K562 (cell line): ENCODE measurements around the gene FUBP3. TPM values are rescaled to one million over a fixed set of nuclear protein-coding genes. Genes with fewer than 3 reads are reported as not detected.

Experiments
- ARID1B ChIP-seq: fragments of 450-650 bp; IDR thresholded peaks from 2 replicates; pipeline ENCODE4 v1.6.1; 2016; ENCODE audit warnings: antibody characterized with exemption, mild to moderate bottlenecking, inconsistent platforms
- ARNT ChIP-seq, 2 experiments: fragments of 450-650 bp; IDR thresholded peaks; 2 replicates each; pipeline ENCODE4 v1.6.1; 2016; ENCODE audit warnings: mild to moderate bottlenecking in 1 of 2
- CBX8 ChIP-seq: fragments of 200-600 bp; sonication (generic); IDR thresholded peaks from 2 replicates; pipeline ENCODE4 v1.6.1; 2012; ENCODE audit warnings: borderline replicate concordance, mixed run types, low read depth, mild to moderate bottlenecking, moderate library complexity, mixed read lengths, low read length, control low read depth, inconsistent platforms; ENCODE audit not compliant: poor library complexity, severe bottlenecking; ENCODE audit errors: extremely low read depth
- GTF2B ChIP-seq: IDR thresholded peaks from 2 replicates; pipeline ENCODE4 v1.6.1; 2011; ENCODE audit not compliant: insufficient read length; ENCODE audit errors: extremely low read depth
- HNRNPH1 ChIP-seq: fragments of 200-400 bp; formaldehyde crosslinking; optimal IDR thresholded peaks from 2 replicates; pipeline ENCODE3; 2017; ENCODE audit warnings: low read depth, mild to moderate bottlenecking, low read length, moderate library complexity
- HNRNPLL ChIP-seq: fragments of 200-400 bp; formaldehyde crosslinking; IDR thresholded peaks from 2 replicates; pipeline ENCODE4 v1.6.1; 2017; ENCODE audit warnings: low read length, low read depth, mild to moderate bottlenecking; ENCODE audit not compliant: poor library complexity, severe bottlenecking
- ILF3 ChIP-seq: fragments of 450-650 bp; IDR thresholded peaks from 2 replicates; pipeline ENCODE4 v1.6.1; 2018; ENCODE audit warnings: antibody characterized with exemption, mild to moderate bottlenecking, moderate library complexity, borderline replicate concordance
- MXD1 ChIP-seq: fragments of 250-450 bp; sonication (Bioruptor Pico); IDR thresholded peaks from 2 replicates; pipeline ENCODE4 v1.8.0; 2021; ENCODE audit warnings: borderline replicate concordance, mild to moderate bottlenecking, moderate library complexity; ENCODE audit not compliant: poor library complexity, severe bottlenecking
- NUFIP1 ChIP-seq: fragments of 450-650 bp; IDR thresholded peaks from 2 replicates; pipeline ENCODE4 v1.6.1; 2018; ENCODE audit not compliant: partially characterized antibody
- PCBP1 ChIP-seq: fragments of 200-400 bp; formaldehyde crosslinking; IDR thresholded peaks from 2 replicates; pipeline ENCODE4 v1.6.1; 2018; ENCODE audit warnings: mild to moderate bottlenecking, low read depth, low read length; ENCODE audit not compliant: poor library complexity, severe bottlenecking
- PHTF2 ChIP-seq: fragments of 250-450 bp; sonication (Bioruptor Pico); IDR thresholded peaks from 2 replicates; pipeline ENCODE4 v1.5.0; 2021; ENCODE audit warnings: mild to moderate bottlenecking
- RB1 ChIP-seq: fragments of 450-650 bp; IDR thresholded peaks from 2 replicates; pipeline ENCODE4 v1.6.1; 2017; ENCODE audit warnings: low read depth, mild to moderate bottlenecking
- SIN3A ChIP-seq, 2 experiments: fragments of 150-350 bp in 1 of 2; IDR thresholded peaks; 2 replicates each; pipeline ENCODE4 v1.6.1; 2011 to 2016; ENCODE audit warnings: borderline replicate concordance in 2 of 2, low read depth in 2 of 2, low read length in 2 of 2, mild to moderate bottlenecking in 2 of 2, moderate library complexity in 2 of 2; ENCODE audit not compliant: control insufficient read depth in 1 of 2
- SMAD1 ChIP-seq: fragments of 150-350 bp; IDR thresholded peaks from 2 replicates; pipeline ENCODE4 v1.6.1; 2014; ENCODE audit warnings: low read length, low read depth; ENCODE audit not compliant: partially characterized antibody
- SMAD2 ChIP-seq: fragments of 150-350 bp; IDR thresholded peaks from 2 replicates; pipeline ENCODE4 v1.6.1; 2014; ENCODE audit warnings: low read depth, mild to moderate bottlenecking, low read length
- SMARCB1 ChIP-seq: IDR thresholded peaks from 2 replicates; pipeline ENCODE4 v1.6.1; 2011; ENCODE audit warnings: improper control_type of control experiment, low read depth; ENCODE audit not compliant: insufficient read length
- TGIF2 ChIP-seq: sonication (generic); formaldehyde crosslinking; IDR thresholded peaks from 2 replicates; pipeline ENCODE4 v1.8.1; 2022; ENCODE audit warnings: mild to moderate bottlenecking, missing genetic modification reagents, moderate library complexity
- THRB ChIP-seq: fragments of 450-650 bp; formaldehyde crosslinking; conservative IDR thresholded peaks from 2 replicates; pipeline ENCODE4 v1.4.0; 2022; ENCODE audit warnings: mild to moderate bottlenecking, missing genetic modification characterization
- ZNF12 ChIP-seq: sonication (generic); formaldehyde crosslinking; IDR thresholded peaks from 2 replicates; pipeline ENCODE4 v1.4.0; 2020; ENCODE audit warnings: mild to moderate bottlenecking, missing genetic modification reagents
- ZNF174 ChIP-seq: fragments of 250-450 bp; sonication (Bioruptor Pico); IDR thresholded peaks from 2 replicates; pipeline ENCODE4 v1.4.0; 2020; ENCODE audit warnings: mild to moderate bottlenecking
- ZNF384 ChIP-seq: IDR thresholded peaks from 2 replicates; pipeline ENCODE4 v1.6.1; 2012; ENCODE audit warnings: low read depth, low read length, improper control_type of control experiment
- ZNF445 ChIP-seq: fragments of 250-450 bp; sonication (Bioruptor Pico); IDR thresholded peaks from 2 replicates; pipeline ENCODE4 v1.4.0; 2020; ENCODE audit warnings: low read depth, mild to moderate bottlenecking, moderate library complexity
- polyA plus RNA-seq, 8 experiments: library from polyadenylated mRNA; depleted of rRNA in 4 of 8; stranded (reverse) in 5 of 8; unstranded in 3 of 8; fragments of >200 nt; fragmentation: Nextera tagmentation in 2 of 8; fragmentation: Illumina TruSeq in 1 of 8; extraction: Ambion mirVana in 2 of 8; extraction: Trizol in 1 of 8; gene quantifications; 2 replicates each; pipeline versions ENCODE4 v1.2.1 to v1.2.3, GENCODE V29; 2011 to 2014; ENCODE audit warnings: inconsistent platforms in 1 of 8, missing spikeins in 1 of 8
- total RNA-seq, 7 experiments: library from RNA; depleted of rRNA in 6 of 7; stranded (reverse); fragments of >200 nt in 6 of 7; fragmentation: Illumina TruSeq in 2 of 7; extraction: Trizol in 2 of 7; gene quantifications; 2 replicates each; pipeline versions ENCODE4 v1.2.1 to v1.2.3, GENCODE V29; 2011 to 2021; ENCODE audit warnings: low replicate concordance in 1 of 7
- TF ChIP-seq, protein P1 (sequence below): sonication (generic); formaldehyde crosslinking; IDR thresholded peaks from 2 replicates; pipeline ENCODE4 v1.8.1; 2023; ENCODE audit warnings: mild to moderate bottlenecking, missing genetic modification reagents, moderate library complexity

FUBP3 gene
- total and polyA plus RNA-seq, 9 of the 15 experiments (the other 6 are each of a cell fraction or from before 2014, with no cell fraction given), result 3.0 to 64.0 (median 48.1) TPM

DNA sequence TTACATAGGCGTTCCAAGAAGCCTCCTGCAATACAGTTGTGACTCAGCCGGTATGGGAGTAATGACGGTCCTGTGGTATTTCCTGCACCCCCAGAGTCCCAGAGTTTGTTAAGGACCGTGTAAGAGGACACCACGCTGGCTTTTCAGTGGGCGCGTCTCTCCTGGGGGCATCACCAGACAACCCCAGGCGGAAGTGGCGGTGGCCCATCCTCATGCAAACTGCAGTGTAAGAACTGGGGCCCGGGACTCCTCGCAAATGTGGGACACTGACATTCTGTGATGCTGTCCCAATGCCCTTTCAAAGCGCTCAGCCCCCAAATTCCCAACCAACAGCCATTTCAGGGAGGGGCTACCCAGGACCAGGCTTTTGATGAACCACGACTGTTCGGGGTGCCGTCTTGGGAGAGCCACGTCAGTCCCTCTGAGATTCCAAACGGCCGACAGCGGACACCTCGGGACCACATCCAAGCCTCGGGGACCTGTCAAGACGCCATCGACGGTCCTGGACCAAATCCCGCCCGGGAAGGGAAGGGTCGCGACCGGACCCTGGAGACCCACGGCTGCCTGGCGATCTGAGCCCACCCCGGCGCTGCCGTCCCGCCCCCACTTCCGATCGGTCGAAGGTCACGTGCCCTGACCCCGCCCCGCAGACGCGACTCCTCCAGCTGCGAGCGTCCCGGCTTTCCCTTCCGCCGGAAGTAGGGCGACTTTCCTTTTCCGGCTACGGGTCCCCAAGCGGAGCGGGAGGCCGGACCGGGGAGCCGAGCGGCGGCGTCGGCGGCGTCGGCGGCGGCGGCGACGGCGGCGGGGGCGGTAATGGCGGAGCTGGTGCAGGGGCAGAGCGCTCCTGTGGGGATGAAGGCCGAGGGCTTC is at the start of gene FUBP3 (continued):
- TF ChIP-seq HNRNPLL, result peak; percentile 20
- TF ChIP-seq CBX8, result no peak
- no peak for TF ChIP-seq ARNT (IDR thresholded peaks at IDR 0.05)
- TF ChIP-seq TGIF2, result no peak
- TF ChIP-seq RB1, result 0 out of 2 replicates have a peak, but pooled peaks have one; percentile 51
- TF ChIP-seq ARID1B, result peak; percentile 32; the same call in 1 of the 2 replicates
- peak; percentile 34 for TF ChIP-seq PCBP1
- no peak for TF ChIP-seq PHTF2 (CRISPR knock-in tag)
- TF ChIP-seq SMARCB1, result no peak
- TF ChIP-seq ZNF384, result no peak
- peak; percentile 75 for TF ChIP-seq SMAD1
- TF ChIP-seq, protein P1, sequence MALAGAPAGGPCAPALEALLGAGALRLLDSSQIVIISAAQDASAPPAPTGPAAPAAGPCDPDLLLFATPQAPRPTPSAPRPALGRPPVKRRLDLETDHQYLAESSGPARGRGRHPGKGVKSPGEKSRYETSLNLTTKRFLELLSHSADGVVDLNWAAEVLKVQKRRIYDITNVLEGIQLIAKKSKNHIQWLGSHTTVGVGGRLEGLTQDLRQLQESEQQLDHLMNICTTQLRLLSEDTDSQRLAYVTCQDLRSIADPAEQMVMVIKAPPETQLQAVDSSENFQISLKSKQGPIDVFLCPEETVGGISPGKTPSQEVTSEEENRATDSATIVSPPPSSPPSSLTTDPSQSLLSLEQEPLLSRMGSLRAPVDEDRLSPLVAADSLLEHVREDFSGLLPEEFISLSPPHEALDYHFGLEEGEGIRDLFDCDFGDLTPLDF (CRISPR knock-in tag), result no peak; the same call in 1 of the 2 replicates
- TF ChIP-seq ILF3, result no peak
- TF ChIP-seq MXD1 (CRISPR knock-in tag), result no peak
- no peak for TF ChIP-seq ZNF174
- TF ChIP-seq GTF2B, result no peak
- no peak for TF ChIP-seq NUFIP1
- no peak for TF ChIP-seq SMAD2
- no peak for TF ChIP-seq ZNF12 (CRISPR knock-in tag)
- TF ChIP-seq ZNF445 (CRISPR knock-in tag), result no peak
- TF ChIP-seq THRB (CRISPR knock-in tag), result peak; percentile 56; the same call in 1 of the 2 replicates
- no peak for TF ChIP-seq HNRNPH1
- peak; percentile 24 to 84; a peak in 3 of 4 replicates for TF ChIP-seq SIN3A (IDR thresholded peaks at IDR 0.05; ENCODE audit: borderline replicate concordance in 2 of 2, control insufficient read depth in 1 of 2, low read depth in 2 of 2, low read length in 2 of 2)
